IMR-90 (cell line): ENCODE data around the gene PRKAR1B.

Experiments used
- MXI1 ChIP-seq: IDR thresholded peaks from 2 replicates; pipeline ENCODE4 v1.6.1; 2012; ENCODE audit warnings: low read depth, mild to moderate bottlenecking, low read length, moderate library complexity, borderline replicate concordance
- POLR2A ChIP-seq: IDR thresholded peaks from 2 replicates; pipeline ENCODE4 v1.6.1; 2012; ENCODE audit warnings: mild to moderate bottlenecking, low read depth, low read length
- RAD21 ChIP-seq: IDR thresholded peaks from 2 replicates; pipeline ENCODE4 v1.6.1; 2012; ENCODE audit warnings: low read length, improper control_type of control experiment
- TF ChIP-seq, protein P1 (sequence below): conservative IDR thresholded peaks from 2 replicates; pipeline ENCODE4 v1.5.1; 2012; ENCODE audit warnings: mild to moderate bottlenecking, low read depth, low read length, improper control_type of control experiment

DNA sequence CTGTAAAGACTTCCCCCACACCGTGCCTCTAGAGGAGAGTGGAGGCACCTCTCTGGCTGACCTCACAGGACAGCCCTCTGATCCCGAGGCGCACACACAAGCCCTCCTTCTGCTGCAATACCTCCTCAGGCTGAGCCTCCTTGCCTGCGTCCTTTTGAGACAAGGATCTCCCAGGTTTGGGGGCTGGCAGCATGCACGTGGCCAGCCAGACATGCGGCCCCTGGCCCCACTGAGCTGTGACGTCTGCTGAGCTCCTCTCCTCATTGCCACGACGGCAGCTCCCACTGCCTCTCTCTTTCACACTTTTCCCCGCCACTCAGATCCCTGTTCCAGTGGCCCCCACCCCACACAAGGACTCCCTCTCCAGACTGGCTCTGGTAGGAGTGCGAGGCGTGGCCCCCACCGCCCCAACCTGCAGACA lies 12.8 kb downstream of the PRKAR1B start:
- TF ChIP-seq, protein P1, sequence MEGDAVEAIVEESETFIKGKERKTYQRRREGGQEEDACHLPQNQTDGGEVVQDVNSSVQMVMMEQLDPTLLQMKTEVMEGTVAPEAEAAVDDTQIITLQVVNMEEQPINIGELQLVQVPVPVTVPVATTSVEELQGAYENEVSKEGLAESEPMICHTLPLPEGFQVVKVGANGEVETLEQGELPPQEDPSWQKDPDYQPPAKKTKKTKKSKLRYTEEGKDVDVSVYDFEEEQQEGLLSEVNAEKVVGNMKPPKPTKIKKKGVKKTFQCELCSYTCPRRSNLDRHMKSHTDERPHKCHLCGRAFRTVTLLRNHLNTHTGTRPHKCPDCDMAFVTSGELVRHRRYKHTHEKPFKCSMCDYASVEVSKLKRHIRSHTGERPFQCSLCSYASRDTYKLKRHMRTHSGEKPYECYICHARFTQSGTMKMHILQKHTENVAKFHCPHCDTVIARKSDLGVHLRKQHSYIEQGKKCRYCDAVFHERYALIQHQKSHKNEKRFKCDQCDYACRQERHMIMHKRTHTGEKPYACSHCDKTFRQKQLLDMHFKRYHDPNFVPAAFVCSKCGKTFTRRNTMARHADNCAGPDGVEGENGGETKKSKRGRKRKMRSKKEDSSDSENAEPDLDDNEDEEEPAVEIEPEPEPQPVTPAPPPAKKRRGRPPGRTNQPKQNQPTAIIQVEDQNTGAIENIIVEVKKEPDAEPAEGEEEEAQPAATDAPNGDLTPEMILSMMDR = no peak
- TF ChIP-seq MXI1 (no peak), POLR2A (no peak), RAD21 (no peak)
